ENCODE data around the gene TRAF1.

TRAF1 gene

DNA sequence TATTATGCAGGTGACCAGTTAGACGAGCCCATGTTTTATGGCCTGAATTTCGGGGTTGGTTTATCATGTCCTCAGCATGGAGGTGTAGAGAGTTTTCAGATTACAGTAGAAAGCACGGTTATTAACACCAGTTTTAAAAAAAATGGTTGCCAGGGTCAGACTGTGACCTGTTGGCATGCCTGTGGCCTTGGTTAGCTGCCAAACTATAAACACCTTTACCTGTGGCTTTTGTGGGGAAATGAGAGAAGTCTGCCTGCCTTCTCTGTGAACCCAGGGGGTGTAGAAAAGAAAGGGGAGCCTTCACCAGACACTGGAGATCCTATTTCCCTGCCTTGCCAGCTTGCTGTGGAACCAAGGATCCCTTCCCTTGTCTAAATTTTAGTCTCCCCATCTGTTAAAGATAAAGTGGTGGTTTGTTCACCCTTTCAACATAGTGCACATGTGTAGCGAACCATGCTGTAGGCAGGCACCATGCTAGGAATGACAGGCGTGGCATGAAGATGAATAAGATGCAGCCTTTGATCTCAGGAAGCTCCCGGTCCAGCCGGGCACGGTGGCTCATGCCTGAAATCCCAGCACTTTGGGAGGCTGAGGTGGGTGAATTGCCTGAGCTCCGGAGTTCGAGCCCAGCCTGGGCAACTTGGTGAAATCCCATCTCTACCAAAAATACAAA is 43.5 kb downstream of the TRAF1 start:
- Histone ChIP-seq H3K4me3 (ENCODE audit: low read depth, low read length) (no peak overlapping the region), H3K4me2 (ENCODE audit: low read length) (no peak overlapping the region), H2AK5ac (ENCODE audit: low read length) (no peak overlapping the region), H3K23ac (ENCODE audit: low read length) (no peak overlapping the region), H4K12ac (ENCODE audit: low read depth, low read length) (no peak overlapping the region), H3K4me1 (ENCODE audit: control insufficient read depth in 1 of 2, insufficient read depth in 2 of 2, low read length in 2 of 2) (no peaks in the 10 kb centered on the region), H3K27ac (ENCODE audit: low read depth, low read length) (no peak overlapping the region), H3K27me3 (ENCODE audit: insufficient read depth, low read length) (peaks cover 3% of the 10 kb centered on the region), H4K8ac (ENCODE audit: low read depth, low read length) (no peak overlapping the region), H2BK5ac (ENCODE audit: low read depth, low read length, poor library complexity) (no peak overlapping the region), H2BK12ac (ENCODE audit: low read length) (no peak overlapping the region), H2BK120ac (ENCODE audit: insufficient read depth, low read length, poor library complexity) (no peak overlapping the region), H3K14ac (ENCODE audit: low read length) (no peak overlapping the region), H2AFZ (ENCODE audit: insufficient read depth, low read length, poor library complexity) (no peak overlapping the region), H3K79me2 (ENCODE audit: control insufficient read depth, insufficient read depth, low read length, poor library complexity) (no peaks in the 10 kb centered on the region), H3K36me3 (ENCODE audit: control insufficient read depth in 1 of 2, insufficient read depth in 2 of 2, low read length in 2 of 2) (no peaks in the 10 kb centered on the region), H3K4ac (ENCODE audit: low read depth, low read length) (no peak overlapping the region), H3K79me1 (ENCODE audit: low read length) (no peaks in the 10 kb centered on the region), H3K9me3 (ENCODE audit: insufficient read depth, low read depth, low read length) (peaks cover 1% of the 10 kb centered on the region), H4K91ac (ENCODE audit: low read depth, low read length) (no peak overlapping the region), H3K9ac (ENCODE audit: low read length) (no peak overlapping the region), H3K18ac (ENCODE audit: low read length) (no peak overlapping the region)
- no peak for DNase-seq
- no CpG with 5 or more reads among the region's 10 CpGs for WGBS (ENCODE audit: extremely low coverage, insufficient coverage, insufficient read length)

- H2BK5ac ChIP-seq (ENCODE audit: low read depth, low read length, poor library complexity): no peak overlapping the region
- no peak overlapping the region for H3K4me2 ChIP-seq (ENCODE audit: low read length)
- peaks cover 7% of the 10 kb centered on the region for H3K27me3 ChIP-seq (ENCODE audit: insufficient read depth, low read length)
- peaks cover 0 to 2% of the 10 kb centered on the region in 2 experiments for H3K36me3 ChIP-seq (ENCODE audit: control insufficient read depth in 1 of 2, insufficient read depth in 2 of 2, low read length in 2 of 2)
- no peak overlapping the region for H2AFZ ChIP-seq (ENCODE audit: insufficient read depth, low read length, poor library complexity)
- no peak overlapping the region for H3K9ac ChIP-seq (ENCODE audit: low read length)
- no peak overlapping the region for H3K4ac ChIP-seq (ENCODE audit: low read depth, low read length)
- no peak overlapping the region for H4K12ac ChIP-seq (ENCODE audit: low read depth, low read length)
- no peak overlapping the region for H4K8ac ChIP-seq (ENCODE audit: low read depth, low read length)
- H4K91ac ChIP-seq (ENCODE audit: low read depth, low read length): no peak overlapping the region
- H2AK5ac ChIP-seq (ENCODE audit: low read length): no peak overlapping the region
- peaks cover 2% of the 10 kb centered on the region for H3K79me1 ChIP-seq (ENCODE audit: low read length)
- DNase-seq: no peak
- H3K18ac ChIP-seq (ENCODE audit: low read length): no peak overlapping the region
- H3K4me3 ChIP-seq (ENCODE audit: low read depth, low read length): no peak overlapping the region
- H3K14ac ChIP-seq (ENCODE audit: low read length): no peak overlapping the region
- no peak overlapping the region for H3K27ac ChIP-seq (ENCODE audit: low read depth, low read length)
- H2BK12ac ChIP-seq (ENCODE audit: low read length): no peak overlapping the region
- H2BK120ac ChIP-seq (ENCODE audit: insufficient read depth, low read length, poor library complexity): no peak overlapping the region
- H3K9me3 ChIP-seq (ENCODE audit: insufficient read depth, low read depth, low read length): peaks cover 4% of the 10 kb centered on the region
- no peaks in the 10 kb centered on the region for H3K79me2 ChIP-seq (ENCODE audit: control insufficient read depth, insufficient read depth, low read length, poor library complexity)
- no CpG with 5 or more reads among the region's 6 CpGs for WGBS (ENCODE audit: extremely low coverage, insufficient coverage, insufficient read length)
- H3K4me1 ChIP-seq (ENCODE audit: control insufficient read depth in 1 of 2, insufficient read depth in 2 of 2, low read length in 2 of 2): peaks cover 3% of the 10 kb centered on the region in 2 experiments
- H3K23ac ChIP-seq (ENCODE audit: low read length): no peak overlapping the region
Measured at GRCh38 chr9:120879446-120879845, 47.1 kb downstream of the TRAF1 start.

- Histone ChIP-seq H2BK120ac (ENCODE audit: insufficient read depth, low read length, poor library complexity) (no peak overlapping the region), H3K36me3 (ENCODE audit: control insufficient read depth in 1 of 2, insufficient read depth in 2 of 2, low read length in 2 of 2) (peaks cover 3 to 6% of the 10 kb centered on the region in 2 experiments), H3K9me3 (ENCODE audit: insufficient read depth, low read depth, low read length) (peaks cover 6% of the 10 kb centered on the region), H3K23ac (ENCODE audit: low read length) (no peak overlapping the region), H3K79me2 (ENCODE audit: control insufficient read depth, insufficient read depth, low read length, poor library complexity) (no peaks in the 10 kb centered on the region), H3K4ac (ENCODE audit: low read depth, low read length) (no peak overlapping the region), H4K8ac (ENCODE audit: low read depth, low read length) (no peak overlapping the region), H3K4me3 (ENCODE audit: low read depth, low read length) (no peak overlapping the region), H3K4me2 (ENCODE audit: low read length) (no peak overlapping the region), H3K4me1 (ENCODE audit: control insufficient read depth in 1 of 2, insufficient read depth in 2 of 2, low read length in 2 of 2) (peaks cover 3% of the 10 kb centered on the region in 2 experiments), H3K9ac (ENCODE audit: low read length) (no peak overlapping the region), H2AK5ac (ENCODE audit: low read length) (no peak overlapping the region), H3K79me1 (ENCODE audit: low read length) (peaks cover 2% of the 10 kb centered on the region), H3K18ac (ENCODE audit: low read length) (no peak overlapping the region), H2BK5ac (ENCODE audit: low read depth, low read length, poor library complexity) (no peak overlapping the region), H4K12ac (ENCODE audit: low read depth, low read length) (no peak overlapping the region), H2AFZ (ENCODE audit: insufficient read depth, low read length, poor library complexity) (no peak overlapping the region), H3K14ac (ENCODE audit: low read length) (no peak overlapping the region), H2BK12ac (ENCODE audit: low read length) (no peak overlapping the region), H3K27ac (ENCODE audit: low read depth, low read length) (no peak overlapping the region), H3K27me3 (ENCODE audit: insufficient read depth, low read length) (peaks cover 7% of the 10 kb centered on the region), H4K91ac (ENCODE audit: low read depth, low read length) (no peak overlapping the region)
- DNase-seq: no peak
- no CpG with 5 or more reads among the region's 8 CpGs for WGBS (ENCODE audit: extremely low coverage, insufficient coverage, insufficient read length)
Measured at GRCh38 chr9:120878188-120879130, 48.1 kb downstream of the TRAF1 start.

DNA sequence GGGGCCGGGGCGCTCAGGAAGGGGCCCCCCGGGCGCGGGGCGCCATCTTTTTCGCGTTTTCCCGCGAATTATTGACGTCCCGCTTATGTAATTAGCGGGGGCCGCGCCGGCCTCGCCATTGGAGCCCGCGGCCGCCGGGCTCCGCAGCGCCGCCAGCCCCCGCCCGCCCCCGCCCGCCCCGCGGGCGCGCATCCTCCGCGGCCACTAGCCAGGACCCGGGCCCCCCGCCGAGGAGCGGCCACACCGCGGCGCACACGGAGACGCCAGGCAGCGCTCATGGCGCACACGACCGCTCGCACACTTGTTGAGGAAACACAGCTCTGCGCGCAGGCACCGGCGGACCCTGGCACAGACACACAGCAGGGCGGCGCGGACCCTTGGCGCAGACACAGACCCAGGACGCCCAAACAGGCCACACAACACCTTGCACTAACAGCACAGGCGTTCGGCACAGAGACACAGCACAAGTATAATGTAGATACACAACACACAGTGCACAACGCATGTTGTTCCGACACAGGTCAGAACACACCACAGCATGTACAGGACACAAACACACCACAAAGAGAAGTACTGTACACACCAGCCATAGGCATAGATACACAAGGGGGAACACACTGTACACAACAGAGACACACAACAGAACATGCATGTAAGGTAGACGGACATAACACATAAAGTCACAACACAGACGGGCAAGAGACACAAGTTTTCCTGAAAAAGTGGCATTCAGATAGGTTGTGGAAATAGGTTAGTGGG is 49.1 kb downstream of the TRAF1 start:
- no peak overlapping the region for H3K27ac ChIP-seq (ENCODE audit: low read depth, low read length)
- H4K8ac ChIP-seq (ENCODE audit: low read depth, low read length): peak overlapping the region; percentile 0
- no peak overlapping the region for H4K91ac ChIP-seq (ENCODE audit: low read depth, low read length)
- peak overlapping the region; percentile 40 for H3K4me3 ChIP-seq (ENCODE audit: low read depth, low read length)
- peak overlapping the region; percentile 12 for H3K18ac ChIP-seq (ENCODE audit: low read length)
- no peak overlapping the region for H2BK5ac ChIP-seq (ENCODE audit: low read depth, low read length, poor library complexity)
- H2BK12ac ChIP-seq (ENCODE audit: low read length): no peak overlapping the region
- no peak overlapping the region for H2BK120ac ChIP-seq (ENCODE audit: insufficient read depth, low read length, poor library complexity)
- H3K9me3 ChIP-seq (ENCODE audit: insufficient read depth, low read depth, low read length): peaks cover 6% of the 10 kb centered on the region
- H3K14ac ChIP-seq (ENCODE audit: low read length): no peak overlapping the region
- no peak overlapping the region for H2AK5ac ChIP-seq (ENCODE audit: low read length)
- H3K79me1 ChIP-seq (ENCODE audit: low read length): peaks cover 2% of the 10 kb centered on the region
- no peak overlapping the region for H3K23ac ChIP-seq (ENCODE audit: low read length)
- H3K27me3 ChIP-seq (ENCODE audit: insufficient read depth, low read length): peaks cover 7% of the 10 kb centered on the region
- H3K4ac ChIP-seq (ENCODE audit: low read depth, low read length): no peak overlapping the region
- no peak overlapping the region for H2AFZ ChIP-seq (ENCODE audit: insufficient read depth, low read length, poor library complexity)
- peak overlapping the region; percentile 46 for H3K4me2 ChIP-seq (ENCODE audit: low read length)
- no CpG with 5 or more reads among the region's 63 CpGs for WGBS (ENCODE audit: extremely low coverage, insufficient coverage, insufficient read length)
- H4K12ac ChIP-seq (ENCODE audit: low read depth, low read length): no peak overlapping the region
- no peak overlapping the region for H3K9ac ChIP-seq (ENCODE audit: low read length)
- H3K79me2 ChIP-seq (ENCODE audit: control insufficient read depth, insufficient read depth, low read length, poor library complexity): no peaks in the 10 kb centered on the region
- peak in 1 of 2 donors; percentile 31 for DNase-seq
- peaks cover 3% of the 10 kb centered on the region in 2 experiments for H3K4me1 ChIP-seq (ENCODE audit: control insufficient read depth in 1 of 2, insufficient read depth in 2 of 2, low read length in 2 of 2)
- H3K36me3 ChIP-seq (ENCODE audit: control insufficient read depth in 1 of 2, insufficient read depth in 2 of 2, low read length in 2 of 2): peaks cover 3 to 8% of the 10 kb centered on the region in 2 experiments
